Endothelial cell of umbilical vein (primary cell): ENCODE data around the gene GALNT12.

ENCODE experiments used
- EZH2 ChIP-seq: IDR thresholded peaks from 2 replicates; pipeline ENCODE4 v1.6.1; 2012; ENCODE audit warnings: borderline replicate concordance, low read depth, mild to moderate bottlenecking, moderate library complexity, low read length, inconsistent platforms; ENCODE audit not compliant: severe bottlenecking
- POLR2A ChIP-seq: IDR thresholded peaks from 2 replicates; pipeline ENCODE4 v1.6.1; 2012; ENCODE audit warnings: low read depth, mild to moderate bottlenecking, control low read depth, low read length
- POLR2AphosphoS5 ChIP-seq: IDR thresholded peaks from 2 replicates; pipeline ENCODE4 v1.6.1; 2012; ENCODE audit warnings: low read depth, mild to moderate bottlenecking, control low read depth, low read length, moderate library complexity; ENCODE audit not compliant: insufficient read depth
- TF ChIP-seq, protein P1 (sequence below), 2 donors: IDR thresholded peaks; 1 replicate in 1 of 2; 2 replicates in 1 of 2; pipeline ENCODE4 v1.5.1; 2011; ENCODE audit warnings: low read length in 2 of 2, mild to moderate bottlenecking in 2 of 2, moderate library complexity in 2 of 2, control low read depth in 1 of 2, inconsistent platforms in 1 of 2, low read depth in 1 of 2; ENCODE audit not compliant: insufficient read depth in 1 of 2; ENCODE audit errors: extremely low read depth in 1 of 2
- TF ChIP-seq, protein P2 (sequence below): IDR thresholded peaks from 2 replicates; pipeline ENCODE4 v1.6.1; 2011; ENCODE audit not compliant: insufficient read depth, insufficient read length

DNA sequence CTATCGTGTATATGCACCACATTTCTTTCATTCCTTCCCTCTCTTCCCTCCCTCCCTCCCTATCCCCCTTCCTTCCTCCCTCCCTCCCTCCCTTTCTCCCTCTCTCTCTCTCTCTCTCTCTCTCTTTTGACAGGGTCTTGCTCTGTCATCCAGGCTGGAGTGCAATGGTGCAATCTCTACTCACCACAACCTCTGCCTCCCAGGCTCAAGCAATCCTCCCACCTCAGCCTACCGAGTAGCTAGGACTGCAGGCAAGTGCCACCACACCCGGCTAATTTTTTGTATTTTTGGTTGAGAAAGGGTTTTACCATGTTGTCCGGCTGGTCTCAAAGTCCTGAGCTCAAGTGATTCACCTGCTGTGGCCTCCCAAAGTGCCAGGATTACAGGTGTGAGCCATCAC is 10.0 kb upstream of the GALNT12 start:
- no peak for TF ChIP-seq POLR2A
- TF ChIP-seq, protein P1, sequence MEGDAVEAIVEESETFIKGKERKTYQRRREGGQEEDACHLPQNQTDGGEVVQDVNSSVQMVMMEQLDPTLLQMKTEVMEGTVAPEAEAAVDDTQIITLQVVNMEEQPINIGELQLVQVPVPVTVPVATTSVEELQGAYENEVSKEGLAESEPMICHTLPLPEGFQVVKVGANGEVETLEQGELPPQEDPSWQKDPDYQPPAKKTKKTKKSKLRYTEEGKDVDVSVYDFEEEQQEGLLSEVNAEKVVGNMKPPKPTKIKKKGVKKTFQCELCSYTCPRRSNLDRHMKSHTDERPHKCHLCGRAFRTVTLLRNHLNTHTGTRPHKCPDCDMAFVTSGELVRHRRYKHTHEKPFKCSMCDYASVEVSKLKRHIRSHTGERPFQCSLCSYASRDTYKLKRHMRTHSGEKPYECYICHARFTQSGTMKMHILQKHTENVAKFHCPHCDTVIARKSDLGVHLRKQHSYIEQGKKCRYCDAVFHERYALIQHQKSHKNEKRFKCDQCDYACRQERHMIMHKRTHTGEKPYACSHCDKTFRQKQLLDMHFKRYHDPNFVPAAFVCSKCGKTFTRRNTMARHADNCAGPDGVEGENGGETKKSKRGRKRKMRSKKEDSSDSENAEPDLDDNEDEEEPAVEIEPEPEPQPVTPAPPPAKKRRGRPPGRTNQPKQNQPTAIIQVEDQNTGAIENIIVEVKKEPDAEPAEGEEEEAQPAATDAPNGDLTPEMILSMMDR (IDR thresholded peaks at IDR 0.05; ENCODE audit: extremely low read depth in 1 of 2, insufficient read depth in 1 of 2, low read depth in 1 of 2, low read length in 2 of 2) = no peak
- no peak for TF ChIP-seq EZH2
- no peak for TF ChIP-seq POLR2AphosphoS5
- TF ChIP-seq, protein P2, sequence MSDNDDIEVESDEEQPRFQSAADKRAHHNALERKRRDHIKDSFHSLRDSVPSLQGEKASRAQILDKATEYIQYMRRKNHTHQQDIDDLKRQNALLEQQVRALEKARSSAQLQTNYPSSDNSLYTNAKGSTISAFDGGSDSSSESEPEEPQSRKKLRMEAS = no peak
